ENCODE data around the gene NBDY. TPM values are rescaled to one million over a fixed set of nuclear protein-coding genes. Genes with fewer than 3 reads are reported as not detected.

NBDY gene
- total RNA-seq, 2 experiments from 2014 or later: 25.0 to 28.3 TPM

DNA sequence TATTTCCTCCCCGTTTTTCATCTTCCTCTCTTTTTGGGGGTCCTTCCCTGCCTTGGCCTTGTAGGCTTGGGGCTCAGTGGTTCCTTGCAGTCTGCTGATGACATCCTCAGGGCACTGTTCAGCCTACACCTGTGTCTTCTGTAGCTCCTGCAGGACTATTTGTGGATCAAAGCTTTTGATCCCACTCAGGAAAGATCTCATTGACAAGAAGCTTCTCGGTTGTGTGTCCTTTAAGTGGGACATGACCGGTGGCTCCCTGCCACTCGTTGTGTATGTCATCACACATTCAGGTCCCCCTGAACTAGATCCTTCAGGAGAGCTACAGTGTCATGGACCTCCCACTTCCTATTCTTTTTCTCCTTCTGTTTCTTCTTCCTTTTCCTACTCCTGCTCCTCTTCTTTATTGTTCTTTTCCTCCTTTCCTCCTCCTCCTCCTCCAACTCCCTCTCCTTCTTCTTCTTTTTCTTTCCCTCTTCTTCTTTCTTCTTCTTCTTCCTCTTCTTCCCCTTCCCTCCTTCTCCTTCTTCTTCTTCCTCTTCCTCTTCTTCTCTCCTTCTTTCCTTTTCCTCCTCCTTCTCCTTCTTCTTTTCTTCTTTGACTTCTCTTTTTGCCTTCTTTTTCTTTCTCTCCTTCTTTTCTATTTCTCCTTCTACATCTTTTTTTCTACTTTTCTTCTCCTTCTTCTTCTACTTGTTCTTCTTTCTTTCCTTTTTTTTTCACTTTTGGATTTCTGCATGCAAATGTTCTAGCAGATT is 67.8 kb downstream of the NBDY start:
- no peak overlapping the region for H3K4me3 Mint-ChIP-seq
- Histone ChIP-seq H3K27ac (ENCODE audit: low read depth in 1 of 2, low read length in 2 of 2) (no peak overlapping the region), H3K9me3 (ENCODE audit: control insufficient read depth in 1 of 2, insufficient read depth in 1 of 2, low read length in 2 of 2) (no peaks in the 10 kb centered on the region), H3K27me3 (ENCODE audit: control insufficient read depth in 1 of 2, insufficient read depth in 2 of 2, low read length in 2 of 2) (no peaks in the 10 kb centered on the region), H3K4me3 (ENCODE audit: low read length) (no peak overlapping the region), H3K4me1 (ENCODE audit: insufficient read depth, low read length) (peaks cover 50% of the 10 kb centered on the region), H3K36me3 (ENCODE audit: insufficient read depth, low read length) (no peaks in the 10 kb centered on the region)
- POLR2A ChIA-PET: no interaction called here
- ATAC-seq (ENCODE audit: poor library complexity): no peak
- intact Hi-C loops (cut with DNase I, micrococcal nuclease): no loop called here
- peak overlapping the region; percentile 92 for H3K27ac Mint-ChIP-seq
- peaks cover 11% of the 10 kb centered on the region for H3K36me3 Mint-ChIP-seq (ENCODE audit: low read depth)
- TF ChIP-seq, protein P1, sequence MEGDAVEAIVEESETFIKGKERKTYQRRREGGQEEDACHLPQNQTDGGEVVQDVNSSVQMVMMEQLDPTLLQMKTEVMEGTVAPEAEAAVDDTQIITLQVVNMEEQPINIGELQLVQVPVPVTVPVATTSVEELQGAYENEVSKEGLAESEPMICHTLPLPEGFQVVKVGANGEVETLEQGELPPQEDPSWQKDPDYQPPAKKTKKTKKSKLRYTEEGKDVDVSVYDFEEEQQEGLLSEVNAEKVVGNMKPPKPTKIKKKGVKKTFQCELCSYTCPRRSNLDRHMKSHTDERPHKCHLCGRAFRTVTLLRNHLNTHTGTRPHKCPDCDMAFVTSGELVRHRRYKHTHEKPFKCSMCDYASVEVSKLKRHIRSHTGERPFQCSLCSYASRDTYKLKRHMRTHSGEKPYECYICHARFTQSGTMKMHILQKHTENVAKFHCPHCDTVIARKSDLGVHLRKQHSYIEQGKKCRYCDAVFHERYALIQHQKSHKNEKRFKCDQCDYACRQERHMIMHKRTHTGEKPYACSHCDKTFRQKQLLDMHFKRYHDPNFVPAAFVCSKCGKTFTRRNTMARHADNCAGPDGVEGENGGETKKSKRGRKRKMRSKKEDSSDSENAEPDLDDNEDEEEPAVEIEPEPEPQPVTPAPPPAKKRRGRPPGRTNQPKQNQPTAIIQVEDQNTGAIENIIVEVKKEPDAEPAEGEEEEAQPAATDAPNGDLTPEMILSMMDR (IDR thresholded peaks at IDR 0.05): no peak
- no peak for DNase-seq
- no peaks in the 10 kb centered on the region for H3K27me3 Mint-ChIP-seq
- no peaks in the 10 kb centered on the region for H3K9me3 Mint-ChIP-seq
- H3K4me1 Mint-ChIP-seq (ENCODE audit: low read depth): peaks cover 57% of the 10 kb centered on the region
- CTCF ChIA-PET: no interaction called here

DNA sequence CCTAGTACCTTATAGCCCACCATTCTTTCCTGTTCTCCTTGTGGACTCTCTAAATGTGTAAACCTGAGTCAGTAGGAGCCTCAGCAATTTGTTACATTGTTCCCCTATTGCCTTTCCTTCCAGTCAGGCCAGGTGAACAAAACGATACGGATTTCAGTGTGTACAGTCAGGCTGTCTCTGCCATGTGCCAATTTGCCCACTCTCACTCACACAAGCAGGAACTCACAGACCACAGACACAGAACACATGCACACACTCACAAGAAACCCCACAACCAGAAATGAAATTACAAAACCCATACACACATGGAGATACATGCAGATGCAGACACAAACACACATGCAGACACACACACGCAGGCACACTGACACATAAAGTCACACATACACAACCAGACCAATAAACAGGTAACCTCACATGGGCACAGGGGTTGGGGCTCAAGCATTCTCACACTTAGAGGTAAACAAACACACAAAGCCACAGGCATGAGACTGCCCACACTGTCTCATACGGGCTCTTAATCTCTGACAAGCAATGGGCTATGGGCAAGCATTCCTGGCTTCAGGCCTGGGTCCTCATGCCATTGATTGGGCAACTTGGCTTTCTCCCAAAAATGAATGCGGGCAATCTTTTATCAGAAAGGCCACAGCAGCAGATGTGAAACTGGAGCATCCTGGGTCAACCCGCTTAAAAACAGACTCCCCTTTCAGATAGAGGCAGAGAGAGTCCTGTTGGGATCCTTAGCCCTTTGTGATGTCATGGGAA is 68.7 kb downstream of the NBDY start:
- ATAC-seq (ENCODE audit: poor library complexity) (no peak), DNase-seq (peak in 2 of 14 experiments; percentile 2 to 14)
- Mint-ChIP-seq H3K4me3 (peak overlapping the region; percentile 34), H3K36me3 (ENCODE audit: low read depth) (peaks cover 11% of the 10 kb centered on the region), H3K4me1 (ENCODE audit: low read depth) (peaks cover 52% of the 10 kb centered on the region), H3K27me3 (no peaks in the 10 kb centered on the region), H3K9me3 (no peaks in the 10 kb centered on the region), H3K27ac (peak overlapping the region; percentile 92)
- Histone ChIP-seq H3K9me3 (ENCODE audit: control insufficient read depth in 1 of 2, insufficient read depth in 1 of 2, low read length in 2 of 2) (no peaks in the 10 kb centered on the region), H3K36me3 (ENCODE audit: insufficient read depth, low read length) (no peaks in the 10 kb centered on the region), H3K4me3 (ENCODE audit: low read length) (no peak overlapping the region), H3K27ac (ENCODE audit: low read depth in 1 of 2, low read length in 2 of 2) (peak overlapping the region in 1 of 2 donors; percentile 9), H3K27me3 (ENCODE audit: control insufficient read depth in 1 of 2, insufficient read depth in 2 of 2, low read length in 2 of 2) (no peaks in the 10 kb centered on the region), H3K4me1 (ENCODE audit: insufficient read depth, low read length) (peaks cover 54% of the 10 kb centered on the region)
- TF ChIP-seq, protein P1 (IDR thresholded peaks at IDR 0.05): no peak
- ChIA-PET POLR2A (no interaction called here), CTCF (no interaction called here)
- intact Hi-C loops (cut with DNase I, micrococcal nuclease): no loop called here

DNA sequence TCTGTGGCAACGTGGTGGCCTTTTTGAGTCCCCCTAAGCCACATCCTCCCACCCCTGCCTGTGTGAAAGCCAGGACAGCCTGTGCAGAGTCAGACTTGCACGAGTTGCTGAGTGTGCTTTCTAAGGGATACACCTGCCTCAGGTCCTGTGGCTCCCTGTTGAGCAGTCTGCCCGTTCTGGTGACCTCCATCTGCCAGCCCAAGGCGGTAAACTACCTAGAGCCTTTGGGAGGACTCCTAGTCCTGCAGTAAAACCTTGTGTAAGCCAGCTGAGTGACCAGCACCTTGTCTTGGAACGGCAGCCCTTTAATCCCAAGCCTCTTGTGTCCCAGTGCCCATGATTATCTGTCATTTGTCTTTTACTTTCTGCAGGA is 69.3 kb downstream of the NBDY start:
- CTCF ChIA-PET: no interaction called here
- Histone ChIP-seq H3K36me3 (ENCODE audit: insufficient read depth, low read length) (no peaks in the 10 kb centered on the region), H3K4me1 (ENCODE audit: insufficient read depth, low read length) (peaks cover 59% of the 10 kb centered on the region), H3K27ac (ENCODE audit: low read depth in 1 of 2, low read length in 2 of 2) (peak overlapping the region in 1 of 2 donors; percentile 9), H3K9me3 (ENCODE audit: control insufficient read depth in 1 of 2, insufficient read depth in 1 of 2, low read length in 2 of 2) (no peaks in the 10 kb centered on the region), H3K27me3 (ENCODE audit: control insufficient read depth in 1 of 2, insufficient read depth in 2 of 2, low read length in 2 of 2) (no peaks in the 10 kb centered on the region), H3K4me3 (ENCODE audit: low read length) (no peak overlapping the region)
- Mint-ChIP-seq H3K4me1 (ENCODE audit: low read depth) (peaks cover 53% of the 10 kb centered on the region), H3K27me3 (no peaks in the 10 kb centered on the region), H3K27ac (peak overlapping the region; percentile 92), H3K36me3 (ENCODE audit: low read depth) (peaks cover 11% of the 10 kb centered on the region), H3K9me3 (no peaks in the 10 kb centered on the region), H3K4me3 (no peak overlapping the region)
- POLR2A ChIA-PET: no interaction called here
- ATAC-seq (ENCODE audit: poor library complexity): no peak
- DNase-seq: peak in 2 of 14 experiments; percentile 6 to 36
- TF ChIP-seq, protein P1 (IDR thresholded peaks at IDR 0.05): no peak
- intact Hi-C loops (cut with DNase I, micrococcal nuclease): no loop called here
